Mesenchymal stem cell (in vitro differentiated cells and primary cell): ENCODE data around the gene PATL2.

Source experiments
- DNase-seq: peaks from one replicate; pipeline ENCODE4 v3.0.0-alpha.2; 2013
- H2AFZ ChIP-seq: one replicate; pipeline ENCODE4 v1.6.1; 2013; ENCODE audit warnings: low read depth, mild to moderate bottlenecking, control low read depth, inconsistent platforms, low read length, moderate library complexity
- H2AK5ac ChIP-seq: 2 replicates; pipeline ENCODE4 v1.6.1; 2013; ENCODE audit warnings: low read length, moderate library complexity, mild to moderate bottlenecking, inconsistent platforms; ENCODE audit not compliant: severe bottlenecking
- H2BK120ac ChIP-seq: one replicate; pipeline ENCODE4 v1.6.1; 2013; ENCODE audit warnings: low read depth, mild to moderate bottlenecking, inconsistent platforms, low read length, moderate library complexity
- H2BK12ac ChIP-seq, 2 experiments: one replicate each; pipeline ENCODE4 v1.6.1; 2013; ENCODE audit warnings: inconsistent platforms in 2 of 2, low read length in 2 of 2, mild to moderate bottlenecking in 2 of 2, moderate library complexity in 2 of 2, control low read depth in 1 of 2
- H2BK15ac ChIP-seq: one replicate; pipeline ENCODE4 v1.6.1; 2013; ENCODE audit warnings: mild to moderate bottlenecking, low read depth, inconsistent platforms; ENCODE audit not compliant: poor library complexity, severe bottlenecking
- H2BK5ac ChIP-seq: 2 replicates; pipeline ENCODE4 v1.6.1; 2013; ENCODE audit warnings: low read depth, mild to moderate bottlenecking, low read length, control low read depth, inconsistent platforms; ENCODE audit not compliant: poor library complexity, severe bottlenecking
- H3K14ac ChIP-seq, 2 experiments: one replicate each; pipeline ENCODE4 v1.6.1; 2013; ENCODE audit warnings: inconsistent platforms in 2 of 2, low read length in 2 of 2, control low read depth in 1 of 2, mild to moderate bottlenecking in 1 of 2, moderate library complexity in 1 of 2
- H3K18ac ChIP-seq, 2 experiments: one replicate each; pipeline ENCODE4 v1.6.1; 2013; ENCODE audit warnings: inconsistent platforms in 2 of 2, low read length in 2 of 2, control low read depth in 1 of 2, low read depth in 1 of 2, mild to moderate bottlenecking in 1 of 2
- H3K23ac ChIP-seq, 2 experiments: one replicate each; pipeline ENCODE4 v1.6.1; 2013; ENCODE audit warnings: inconsistent platforms in 2 of 2, low read length in 2 of 2, mild to moderate bottlenecking in 2 of 2, moderate library complexity in 2 of 2, control low read depth in 1 of 2
- H3K27ac ChIP-seq: 2 replicates; pipeline ENCODE4 v1.5.1; 2013; ENCODE audit warnings: mild to moderate bottlenecking, moderate library complexity, low read length, control low read depth, inconsistent platforms; ENCODE audit not compliant: poor library complexity, severe bottlenecking
- H3K27me3 ChIP-seq, 2 experiments: 2 replicates each; pipeline versions ENCODE4 v1.6.1 to v1.7.0; 2013; ENCODE audit warnings: low read length in 2 of 2, mild to moderate bottlenecking in 2 of 2, moderate library complexity in 2 of 2, control low read depth in 1 of 2, inconsistent platforms in 1 of 2; ENCODE audit not compliant: control insufficient read depth in 1 of 2, insufficient read depth in 1 of 2
- H3K36me3 ChIP-seq, 2 experiments: 2 replicates each; pipeline versions ENCODE4 v1.6.1 to v1.7.0; 2013; ENCODE audit warnings: low read length in 2 of 2, control low read depth in 1 of 2, inconsistent platforms in 1 of 2, low read depth in 1 of 2, mild to moderate bottlenecking in 1 of 2; ENCODE audit not compliant: insufficient read depth in 2 of 2, control insufficient read depth in 1 of 2
- H3K4ac ChIP-seq, 2 experiments: one replicate each; pipeline ENCODE4 v1.6.1; 2013; ENCODE audit warnings: inconsistent platforms in 2 of 2, low read length in 2 of 2, mild to moderate bottlenecking in 2 of 2, moderate library complexity in 2 of 2, control low read depth in 1 of 2, low read depth in 1 of 2
- H3K4me1 ChIP-seq: 2 replicates; pipeline ENCODE4 v1.6.1; 2013; ENCODE audit warnings: low read depth, low read length, control low read depth; ENCODE audit not compliant: control insufficient read depth, insufficient read depth
- H3K4me2 ChIP-seq: 2 replicates; pipeline ENCODE4 v1.6.1; 2013; ENCODE audit warnings: low read length, mild to moderate bottlenecking, inconsistent platforms; ENCODE audit not compliant: poor library complexity, severe bottlenecking
- H3K4me3 ChIP-seq, 2 experiments: 2 replicates each; pipeline versions ENCODE4 v1.5.1 to v1.7.0; 2013; ENCODE audit warnings: low read length in 2 of 2, mild to moderate bottlenecking in 2 of 2, control low read depth in 1 of 2, low read depth in 1 of 2; ENCODE audit not compliant: insufficient read depth in 1 of 2
- H3K79me1 ChIP-seq: replicated peaks from 2 replicates; pipeline ENCODE4 v1.6.1; 2013; ENCODE audit warnings: mild to moderate bottlenecking, control low read depth, low read length, inconsistent platforms; ENCODE audit not compliant: poor library complexity, severe bottlenecking
- H3K9ac ChIP-seq: 2 replicates; pipeline ENCODE4 v1.7.0; 2013; ENCODE audit warnings: mild to moderate bottlenecking, low read length, moderate library complexity
- H3K9me3 ChIP-seq: 2 replicates; pipeline ENCODE4 v1.7.0; 2013; ENCODE audit warnings: mild to moderate bottlenecking, low read length; ENCODE audit not compliant: control insufficient read depth
- H4K8ac ChIP-seq: one replicate; pipeline ENCODE4 v1.6.1; 2013; ENCODE audit warnings: inconsistent platforms, mild to moderate bottlenecking, low read length, moderate library complexity
- H4K91ac ChIP-seq: one replicate; pipeline ENCODE4 v1.6.1; 2013; ENCODE audit warnings: mild to moderate bottlenecking, low read length, inconsistent platforms
- WGBS: methylation state at CpG from one replicate; pipeline ENCODE4 v1.1.7; 2013; ENCODE audit warnings: mixed read lengths; 5-methylcytosine and 5-hydroxymethylcytosine counted together

The PATL2 gene

DNA sequence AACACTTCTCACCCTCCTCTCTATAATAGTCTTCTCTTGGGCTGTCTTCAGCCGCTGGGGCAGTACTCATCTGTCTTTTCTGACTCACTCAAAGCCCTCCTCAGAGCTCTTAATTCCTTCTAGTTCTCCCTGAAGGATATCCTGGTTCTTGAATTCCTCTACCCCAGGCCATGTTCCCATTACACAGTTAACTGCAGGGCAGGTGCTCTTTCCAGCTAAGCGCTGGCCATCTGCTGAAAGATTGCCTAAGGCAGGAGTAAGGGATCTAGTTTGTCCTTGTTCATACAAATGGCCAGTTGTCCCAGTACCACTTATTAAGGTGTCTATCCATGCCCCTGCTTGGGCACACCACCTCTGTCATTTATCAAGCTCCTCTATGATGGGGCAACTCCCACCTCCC lies 37.5 kb downstream of the PATL2 start:
- H3K4me1 ChIP-seq, result no peaks in the 10 kb centered on the region
- no peak overlapping the region for H4K8ac ChIP-seq
- H3K4me2 ChIP-seq, result no peak overlapping the region
- no peak overlapping the region for H2AK5ac ChIP-seq
- DNase-seq, result no peak
- peaks cover 7 to 26% of the 10 kb centered on the region in 2 experiments for H3K27me3 ChIP-seq
- no peaks in the 10 kb centered on the region for H3K9me3 ChIP-seq
- no peaks in the 10 kb centered on the region for H3K36me3 ChIP-seq
- no peak overlapping the region for H3K23ac ChIP-seq
- H2BK120ac ChIP-seq, result no peak overlapping the region
- H3K18ac ChIP-seq, result no peak overlapping the region
- H4K91ac ChIP-seq, result no peak overlapping the region
- no peak overlapping the region for H2BK12ac ChIP-seq
- no peaks in the 10 kb centered on the region for H3K79me1 ChIP-seq
- H3K4me3 ChIP-seq, result no peak overlapping the region
- no peak overlapping the region for H3K27ac ChIP-seq
- WGBS, result 96% methylated on average over 2 of the region's 2 CpGs
- no peak overlapping the region for H3K14ac ChIP-seq
- no peak overlapping the region for H2BK5ac ChIP-seq
- no peak overlapping the region for H3K4ac ChIP-seq
- no peak overlapping the region for H2BK15ac ChIP-seq
- H2AFZ ChIP-seq, result no peak overlapping the region
- no peak overlapping the region for H3K9ac ChIP-seq

DNA sequence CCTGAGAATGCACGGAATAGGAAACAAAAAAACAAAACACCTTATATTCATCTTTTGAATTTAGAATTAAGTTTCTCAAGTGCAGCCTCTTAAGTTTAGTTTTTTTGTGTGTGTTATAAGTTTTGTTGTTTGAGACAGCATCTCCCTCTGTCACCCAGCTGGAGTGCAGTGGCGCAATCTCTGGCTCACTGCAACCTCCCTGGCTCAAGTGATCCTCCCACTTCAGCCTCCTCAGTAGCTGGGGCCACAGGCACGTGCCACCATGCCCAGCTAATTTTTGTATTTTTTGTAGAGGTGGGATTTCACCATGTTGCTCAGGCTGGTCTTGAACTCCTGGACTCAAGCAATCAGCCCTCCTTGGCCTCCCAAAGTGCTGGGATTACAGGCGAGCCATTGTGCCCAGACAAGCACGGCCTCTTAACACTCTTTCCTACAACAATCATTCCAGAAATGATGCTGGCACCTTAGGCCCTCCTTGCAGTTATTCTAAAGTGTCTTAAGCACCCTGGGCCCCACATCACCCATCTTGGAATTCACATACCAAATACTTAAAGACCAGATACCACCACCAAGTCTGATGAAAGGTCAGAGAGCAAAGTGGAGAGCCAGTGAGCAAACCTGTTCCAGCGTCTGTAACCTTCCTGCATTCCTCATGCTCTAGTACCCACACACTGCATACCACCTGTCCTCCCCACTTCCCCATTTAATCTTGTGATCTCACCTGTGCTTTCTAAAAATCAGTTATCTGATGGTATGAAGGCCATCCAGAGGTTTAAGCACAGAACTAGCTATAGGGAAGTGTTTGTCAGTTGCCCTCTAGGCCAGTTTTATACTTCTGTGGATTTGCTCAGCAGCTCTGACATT lies 40.8 kb downstream of the PATL2 start:
- Histone ChIP-seq H2AK5ac (no peak overlapping the region), H3K4me1 (no peaks in the 10 kb centered on the region), H2BK5ac (no peak overlapping the region), H3K23ac (no peak overlapping the region), H3K27ac (no peak overlapping the region), H3K18ac (no peak overlapping the region), H3K14ac (no peak overlapping the region), H4K8ac (no peak overlapping the region), H2BK120ac (no peak overlapping the region), H3K4me2 (no peak overlapping the region), H3K4me3 (no peak overlapping the region), H3K9ac (no peak overlapping the region), H4K91ac (no peak overlapping the region), H2BK12ac (no peak overlapping the region), H3K79me1 (no peaks in the 10 kb centered on the region), H3K4ac (no peak overlapping the region), H2AFZ (no peak overlapping the region), H3K9me3 (no peaks in the 10 kb centered on the region), H3K27me3 (peaks cover 7 to 18% of the 10 kb centered on the region in 2 experiments), H3K36me3 (no peaks in the 10 kb centered on the region), H2BK15ac (no peak overlapping the region)
- WGBS, result 86% methylated on average over 5 of the region's 6 CpGs
- no peak for DNase-seq

DNA sequence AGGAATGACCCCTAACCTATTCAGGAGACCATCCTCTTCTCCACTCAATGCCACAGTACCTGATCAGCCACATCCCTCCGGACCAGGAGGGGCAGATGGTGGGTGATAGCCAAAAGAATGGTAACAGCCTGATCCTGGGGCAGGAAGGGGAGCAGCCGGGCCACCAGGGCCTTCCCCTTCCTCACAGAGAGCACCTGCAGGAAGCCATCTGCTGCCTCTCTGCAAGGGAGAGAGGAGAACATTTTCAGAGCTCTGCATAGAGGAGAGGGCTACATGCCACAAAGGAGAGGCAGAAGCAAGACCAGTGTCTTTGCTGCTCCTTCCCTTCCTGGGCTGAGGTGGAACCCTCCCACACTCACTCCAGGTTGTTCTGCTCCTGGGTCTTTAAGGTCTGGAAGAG lies 42.2 kb downstream of the PATL2 start:
- Histone ChIP-seq H3K23ac (no peak overlapping the region), H2BK15ac (no peak overlapping the region), H3K4me2 (no peak overlapping the region), H4K91ac (peak overlapping the region; percentile 35), H3K4me1 (no peaks in the 10 kb centered on the region), H3K27me3 (peaks cover 5 to 10% of the 10 kb centered on the region in 2 experiments), H2BK5ac (no peak overlapping the region), H4K8ac (no peak overlapping the region), H3K9me3 (no peaks in the 10 kb centered on the region), H3K14ac (no peak overlapping the region), H2BK120ac (no peak overlapping the region), H3K36me3 (no peaks in the 10 kb centered on the region), H2AFZ (no peak overlapping the region), H3K4ac (no peak overlapping the region), H3K27ac (no peak overlapping the region), H2AK5ac (no peak overlapping the region), H3K9ac (no peak overlapping the region), H3K79me1 (no peaks in the 10 kb centered on the region), H3K18ac (no peak overlapping the region), H2BK12ac (no peak overlapping the region), H3K4me3 (no peak overlapping the region)
- 63% methylated on average over 2 of the region's 2 CpGs for WGBS
- no peak for DNase-seq

DNA sequence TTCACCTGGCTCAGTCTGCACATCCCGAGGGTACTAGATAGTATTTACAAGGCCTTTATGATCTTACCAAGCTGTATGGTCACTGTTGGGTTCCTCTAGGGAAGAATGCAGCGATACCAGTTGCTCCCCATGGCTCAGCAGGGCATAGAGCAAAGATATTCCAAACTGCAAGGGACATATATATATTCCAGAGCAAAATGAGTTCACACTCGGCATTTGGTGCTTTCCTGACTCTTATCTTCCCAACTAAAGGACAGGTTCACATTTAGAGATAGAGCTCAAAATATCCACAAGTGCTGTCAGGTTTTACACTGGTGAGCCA lies 44.1 kb downstream of the PATL2 start:
- H2BK120ac ChIP-seq, result no peak overlapping the region
- H3K4ac ChIP-seq, result no peak overlapping the region
- no peak overlapping the region for H3K4me2 ChIP-seq
- H2AK5ac ChIP-seq, result no peak overlapping the region
- H3K4me1 ChIP-seq, result peaks cover 5% of the 10 kb centered on the region
- no peak overlapping the region for H2BK12ac ChIP-seq
- no peak overlapping the region for H4K8ac ChIP-seq
- peaks cover 0 to 6% of the 10 kb centered on the region in 2 experiments for H3K27me3 ChIP-seq
- no peak overlapping the region for H3K9ac ChIP-seq
- H3K4me3 ChIP-seq, result no peak overlapping the region
- H4K91ac ChIP-seq, result no peak overlapping the region
- H2AFZ ChIP-seq, result no peak overlapping the region
- H3K79me1 ChIP-seq, result peaks cover 2% of the 10 kb centered on the region
- no peak overlapping the region for H3K23ac ChIP-seq
- H3K27ac ChIP-seq, result no peak overlapping the region
- no peak overlapping the region for H2BK15ac ChIP-seq
- DNase-seq, result no peak
- no peak overlapping the region for H2BK5ac ChIP-seq
- no peaks in the 10 kb centered on the region for H3K9me3 ChIP-seq
- H3K36me3 ChIP-seq, result no peaks in the 10 kb centered on the region
- H3K18ac ChIP-seq, result no peak overlapping the region
- H3K14ac ChIP-seq, result no peak overlapping the region
- WGBS, result 85% methylated on average over 3 of the region's 3 CpGs
